Measurements from ENCODE around the gene C19orf73. TPM values are rescaled to one million over a fixed set of nuclear protein-coding genes. Genes with fewer than 3 reads are reported as not detected.

C19orf73 gene
- total and polyA plus RNA-seq, 9 of the 15 experiments (the other 6 are each of a cell fraction or from before 2014, with no cell fraction given), result 0.08 to 7.4 (median 1.4) TPM

GRCh38 chr19:49151267-49152118, 32.5 kb upstream of the C19orf73 start (continued):
- TF ChIP-seq ZNF12 (CRISPR knock-in tag; IDR thresholded peaks at IDR 0.05), result no peak
- no peak for TF ChIP-seq MYBL2 (IDR thresholded peaks at IDR 0.05; ENCODE audit: low read depth)
- no peak for TF ChIP-seq MYBL2 (CRISPR knock-in tag; IDR thresholded peaks at IDR 0.05; ENCODE audit: borderline replicate concordance)
- TF ChIP-seq POLR2A (conservative IDR thresholded peaks at IDR 0.05), result peak; percentile 71
- TF ChIP-seq PHF21A (IDR thresholded peaks at IDR 0.05; ENCODE audit: borderline replicate concordance, low read depth), result no peak
- 0 out of 4 replicates have a peak, but pooled peaks of 1 of the 2 experiments have one; percentile 7 for TF ChIP-seq TEAD1 (CRISPR knock-in tag; IDR thresholded peaks at IDR 0.05)
- peak; percentile 13; the same call in 1 of the 2 replicates for TF ChIP-seq GABPB1 (CRISPR knock-in tag; IDR thresholded peaks at IDR 0.05)
- TF ChIP-seq CCAR2 (IDR thresholded peaks at IDR 0.05; ENCODE audit: low read depth, low read length), result no peak
- TF ChIP-seq TEAD2 (tag; IDR thresholded peaks at IDR 0.05), result no peak
- TF ChIP-seq ZC3H11A (IDR thresholded peaks at IDR 0.05; ENCODE audit: low read depth, low read length), result no peak
- TF ChIP-seq SIN3A (IDR thresholded peaks at IDR 0.05; ENCODE audit: borderline replicate concordance in 2 of 2, control insufficient read depth in 1 of 2, low read depth in 2 of 2, low read length in 2 of 2), result peak; percentile 76 to 94; a peak in 3 of 4 replicates
- no peak for TF ChIP-seq STAT5A (IDR thresholded peaks at IDR 0.05; ENCODE audit: borderline replicate concordance, low read length)
- TF ChIP-seq AFF1 (IDR thresholded peaks at IDR 0.05; ENCODE audit: low read depth in 1 of 2, partially characterized antibody in 2 of 2), result no peak
- no peak for TF ChIP-seq ARHGAP35 (IDR thresholded peaks at IDR 0.05; ENCODE audit: partially characterized antibody)
- TF ChIP-seq THRB (CRISPR knock-in tag; conservative IDR thresholded peaks at IDR 0.05), result no peak
- TF ChIP-seq ZNF324 (CRISPR knock-in tag; IDR thresholded peaks at IDR 0.05), result no peak
- no peak for TF ChIP-seq SLC30A9 (CRISPR knock-in tag; IDR thresholded peaks at IDR 0.05)
- peak; percentile 59; the same call in 1 of the 2 replicates for TF ChIP-seq TCF7L2 (IDR thresholded peaks at IDR 0.05; ENCODE audit: low read depth, low read length)
- TF ChIP-seq ZFP1 (CRISPR knock-in tag; IDR thresholded peaks at IDR 0.05), result no peak
- 0 out of 2 replicates have a peak, but pooled peaks have one; percentile 40 for TF ChIP-seq RNF2 (IDR thresholded peaks at IDR 0.05)
- no peak for TF ChIP-seq TCFL5 (CRISPR knock-in tag; conservative IDR thresholded peaks at IDR 0.05)
- TF ChIP-seq VEZF1 (CRISPR knock-in tag; IDR thresholded peaks at IDR 0.05), result peak; percentile 9; the same call in 1 of the 2 replicates

Data from K562 (cell line).